Stimulated activated CD4-positive, alpha-beta T cell treated with anti-CD3 and anti-CD28 coated beads, Interleukin-4, amount 100 ng/mL, for 48 hours (primary cell): ENCODE data around the gene ACACA.
"Not testable (repeated sequence)": the region's sequence is repeated elsewhere in the genome, so short reads cannot be mapped to it uniquely, and the experiment has no call there.

ENCODE experiments used
- DNase-seq, 2 donors: peaks; one replicate each; pipeline ENCODE4 v3.0.0-alpha.2; 2020; ENCODE audit warnings: low read depth in 2 of 2

The ACACA gene

DNA sequence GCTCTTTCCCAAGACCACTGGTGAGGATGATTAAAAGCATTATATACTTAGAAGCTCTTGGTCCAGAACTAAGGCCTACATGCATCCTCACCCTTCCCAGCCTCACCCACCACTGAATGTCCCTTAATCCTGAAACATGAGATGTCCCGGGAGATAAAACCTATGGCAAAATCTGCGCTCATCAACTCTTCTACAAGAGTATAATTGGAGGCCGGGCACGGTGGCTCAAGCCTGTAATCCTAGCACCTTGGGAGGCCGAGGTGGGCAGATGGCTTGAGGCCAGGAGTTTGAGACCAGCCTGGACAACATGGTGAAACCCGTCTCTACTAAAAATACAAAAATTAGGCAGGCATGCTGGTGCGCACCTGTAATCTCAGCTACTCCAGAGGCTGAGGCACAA lies 13.3 kb downstream of the ACACA start:
- no peak for DNase-seq

DNA sequence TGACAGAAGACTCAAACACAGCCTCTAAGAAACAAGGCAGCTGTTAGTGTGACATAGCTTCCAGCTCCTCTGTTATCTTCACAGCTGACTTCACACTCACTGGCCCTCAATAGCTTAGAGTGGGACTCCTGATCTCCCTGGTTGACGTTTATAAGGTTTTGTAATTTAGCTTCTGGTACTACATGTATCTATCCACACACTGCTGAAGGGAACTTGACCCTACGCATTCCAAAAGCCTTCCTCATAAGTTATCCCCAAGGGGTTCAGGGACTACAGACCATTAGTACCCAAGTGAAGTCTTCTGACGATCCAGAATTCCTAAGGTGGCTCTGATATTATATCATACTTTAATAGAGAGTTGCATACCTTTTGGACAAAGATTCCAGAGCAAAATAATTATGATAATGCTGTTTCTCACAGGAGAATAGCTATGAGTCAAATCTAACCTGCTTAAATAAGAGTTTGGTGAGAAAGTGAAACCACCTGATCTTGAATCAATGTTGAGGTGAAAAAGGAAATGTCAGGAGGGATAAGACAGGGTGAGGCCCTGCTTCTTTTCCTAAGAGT lies 14.5 kb downstream of the ACACA start:
- no peak for DNase-seq

DNA sequence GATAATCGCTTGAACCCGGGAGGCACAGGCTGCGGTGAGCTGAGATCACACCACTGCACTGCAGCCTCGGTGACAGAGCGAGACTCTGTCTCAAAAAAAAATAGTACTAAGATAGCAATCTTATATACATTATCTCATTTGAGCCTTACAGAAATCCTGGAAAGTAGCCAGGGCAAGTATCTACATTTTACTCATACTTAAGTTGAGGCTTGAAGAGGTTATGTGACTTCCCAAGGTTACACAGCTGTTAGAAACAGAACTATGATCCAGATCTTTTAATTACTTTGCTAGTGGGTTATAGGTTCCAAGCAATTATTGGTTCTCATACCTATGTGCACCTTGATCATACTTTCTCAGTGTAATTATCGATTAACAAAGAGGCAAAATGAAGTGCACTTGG lies 15.5 kb downstream of the ACACA start:
- no peak for DNase-seq

DNA sequence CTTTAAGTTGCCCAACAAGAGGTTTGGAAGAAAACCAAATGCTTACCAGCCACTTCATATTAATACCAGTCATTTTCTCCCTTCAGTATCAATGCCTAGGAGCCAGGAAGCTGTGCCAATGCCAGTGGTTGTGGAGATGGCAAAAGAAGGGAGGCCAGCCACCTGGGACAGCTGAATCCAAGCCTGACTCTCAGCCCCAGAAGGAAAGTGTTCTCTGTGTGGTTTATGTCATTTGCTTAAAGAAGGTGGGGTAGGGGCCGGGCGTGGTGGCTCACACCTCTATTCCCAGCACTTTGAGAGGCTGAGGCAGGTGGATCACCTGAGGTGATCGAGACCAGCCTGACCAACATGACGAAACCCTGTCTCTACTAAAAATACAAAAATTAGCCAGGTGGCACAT lies 17.5 kb downstream of the ACACA start:
- no peak for DNase-seq

DNA sequence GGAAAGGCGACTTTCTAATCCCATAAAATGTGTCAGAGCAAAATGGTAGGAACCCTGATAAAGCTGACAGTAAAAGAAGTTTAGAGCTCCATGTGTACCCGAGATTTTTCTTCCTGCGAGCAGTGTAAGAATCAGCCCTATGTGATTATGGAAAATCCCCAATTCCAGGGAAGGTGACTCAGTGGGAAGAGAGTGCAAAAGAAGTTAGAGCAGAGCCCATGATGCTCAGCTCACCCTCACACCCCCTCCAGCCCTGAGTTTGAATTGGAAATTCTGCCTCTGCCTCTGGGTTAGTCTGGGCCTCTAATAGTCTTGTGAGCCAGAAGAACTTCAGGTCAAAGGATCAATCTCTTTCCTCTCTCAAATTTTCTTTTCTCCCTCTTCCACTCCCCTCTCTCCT lies 18.4 kb downstream of the ACACA start:
- no peak for DNase-seq

DNA sequence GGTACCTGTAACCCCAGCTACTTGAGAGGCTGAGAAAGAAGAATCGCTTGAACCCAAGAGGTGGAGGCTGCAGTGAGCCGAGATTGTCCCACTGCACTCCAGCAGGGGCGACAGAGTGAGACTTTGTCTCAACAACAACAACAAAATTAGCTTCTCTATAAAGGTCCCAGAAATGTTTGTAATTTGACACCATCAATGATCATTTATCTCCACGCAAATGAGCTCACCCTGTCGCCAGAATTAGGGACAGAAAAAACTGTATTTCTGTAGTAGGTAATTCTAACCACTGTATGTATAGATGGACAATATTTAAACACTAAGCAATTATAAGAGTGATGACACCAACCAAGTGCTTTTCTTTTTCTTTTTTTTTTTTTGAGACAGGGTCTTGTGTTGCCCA lies 20.2 kb downstream of the ACACA start:
- DNase-seq, result no peak

DNA sequence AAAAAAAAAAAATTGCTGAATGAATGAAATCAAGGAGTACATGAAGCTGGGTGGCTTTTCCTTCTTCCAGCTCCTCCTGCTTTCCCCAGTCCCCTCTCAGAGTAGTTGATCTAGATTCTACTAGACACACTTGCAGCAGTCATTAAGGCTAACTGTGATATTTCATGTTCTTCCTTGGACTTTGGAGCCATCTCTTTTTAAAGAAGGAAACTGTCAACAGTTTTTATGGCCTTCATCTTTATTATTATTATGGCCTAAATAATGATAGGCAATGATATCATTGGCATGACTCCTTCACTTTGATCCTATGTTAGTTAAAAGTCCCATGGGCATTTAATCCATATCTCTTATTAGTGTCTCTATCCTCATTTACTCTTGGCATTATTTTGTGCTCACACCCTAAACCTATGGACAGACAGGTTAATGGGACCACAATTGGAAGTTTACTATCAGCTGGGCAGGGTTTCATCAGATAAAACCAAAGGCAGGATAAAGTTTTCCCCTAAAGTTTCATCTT lies 21.1 kb downstream of the ACACA start:
- DNase-seq, result no peak

DNA sequence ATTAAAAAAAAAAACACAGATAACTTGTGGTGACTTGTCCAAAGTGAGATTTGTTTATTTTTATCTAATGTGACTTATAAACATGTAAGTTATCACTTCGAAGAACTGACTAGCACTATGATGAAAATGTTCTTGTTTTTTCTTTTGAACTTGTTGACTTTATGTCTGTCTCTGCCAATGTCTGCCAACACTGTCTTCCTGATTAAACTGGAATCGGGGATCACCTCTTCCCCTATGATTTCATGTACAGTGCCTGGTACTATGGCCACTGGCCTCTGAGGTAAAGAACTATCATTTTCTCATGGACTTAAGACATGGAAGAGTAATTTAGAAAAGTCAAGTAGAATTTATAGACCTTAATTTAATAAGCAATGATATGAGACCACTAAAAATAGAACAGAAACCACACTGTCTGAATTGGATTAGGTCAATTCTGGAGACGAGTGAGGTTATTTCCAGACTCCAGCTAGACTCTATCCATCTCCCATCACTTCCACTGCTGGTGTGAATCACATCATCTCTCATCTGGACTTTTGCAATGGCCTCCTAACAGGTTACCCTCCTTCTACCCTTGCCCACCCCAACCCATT lies 22.0 kb downstream of the ACACA start:
- no peak for DNase-seq

DNA sequence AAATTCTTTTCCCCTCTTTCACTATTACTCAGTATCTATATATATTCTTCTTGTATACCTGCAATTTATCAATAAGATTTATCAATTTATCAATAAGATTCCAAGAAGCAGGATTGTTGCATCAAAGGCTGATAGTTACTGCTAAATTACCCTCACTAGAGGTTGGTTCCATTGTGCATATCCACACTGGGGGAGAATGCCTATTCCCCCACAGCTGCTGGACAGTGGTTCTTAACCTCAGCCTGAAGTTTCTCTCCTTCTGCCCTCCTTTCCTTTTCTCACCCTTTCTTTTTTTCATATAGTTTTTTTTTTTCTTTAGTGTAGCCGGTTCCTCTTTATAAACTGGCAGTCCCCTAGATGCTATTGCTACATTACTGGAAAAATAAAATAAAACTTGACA lies 24.6 kb downstream of the ACACA start:
- no peak for DNase-seq

DNA sequence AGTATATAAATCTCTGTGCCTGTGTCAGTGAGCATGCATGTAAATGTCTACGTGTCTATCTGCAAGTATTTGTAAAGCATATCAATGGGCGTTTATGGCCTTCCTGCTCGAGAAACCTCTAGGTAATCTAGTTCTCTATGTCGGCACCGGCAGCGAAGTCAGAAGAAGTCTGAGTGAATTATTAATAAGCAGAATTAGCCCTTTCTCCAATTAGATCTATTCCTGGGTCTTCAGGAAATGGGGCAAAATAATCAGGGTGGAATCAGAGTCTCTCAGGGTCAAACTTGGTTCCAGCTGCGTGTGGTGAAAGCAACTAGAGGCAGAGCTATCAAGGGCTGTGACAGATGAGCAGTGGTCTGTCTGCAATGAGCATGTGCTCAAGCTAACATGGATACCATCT lies 30.9 kb downstream of the ACACA start, which contains the start of gene C17orf78:
Gene C17orf78 (plus strand): TSS at position 280 of the 400 bp plus-strand sequence. CDS start 108 bp downstream, at position 388.
- DNase-seq, result no peak

DNA sequence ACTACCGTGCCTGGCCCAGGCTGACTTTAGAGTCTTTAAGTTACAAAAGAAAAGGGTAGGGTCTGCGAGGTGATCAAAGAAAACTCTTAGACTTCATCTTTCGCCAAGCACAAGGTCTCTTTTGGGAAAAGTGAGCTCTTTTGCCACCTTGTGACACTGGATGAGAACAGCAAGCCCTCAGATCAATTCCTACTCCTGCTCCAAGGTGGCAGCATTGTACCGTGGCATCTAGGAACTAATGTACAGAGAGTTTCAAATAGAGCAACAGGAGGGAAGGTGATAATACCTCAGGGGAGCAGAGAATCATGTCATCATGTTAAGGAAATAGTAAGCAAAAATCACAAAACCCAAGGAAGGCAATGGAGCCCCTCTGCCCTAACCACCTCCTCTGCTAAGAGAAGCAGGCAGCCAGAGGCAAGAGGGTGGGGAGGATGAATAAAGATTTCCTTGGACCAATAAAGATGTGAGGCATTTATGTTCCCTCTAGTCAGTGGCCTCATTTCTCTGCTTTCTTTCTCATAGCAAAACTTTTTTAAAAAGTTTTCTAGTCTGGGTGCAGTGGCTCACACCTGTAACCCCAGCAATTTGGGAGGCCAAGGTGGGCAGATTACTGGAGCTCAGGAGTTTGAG lies 33.0 kb downstream of the ACACA start:
- DNase-seq, result peak; percentile 35 to 50

DNA sequence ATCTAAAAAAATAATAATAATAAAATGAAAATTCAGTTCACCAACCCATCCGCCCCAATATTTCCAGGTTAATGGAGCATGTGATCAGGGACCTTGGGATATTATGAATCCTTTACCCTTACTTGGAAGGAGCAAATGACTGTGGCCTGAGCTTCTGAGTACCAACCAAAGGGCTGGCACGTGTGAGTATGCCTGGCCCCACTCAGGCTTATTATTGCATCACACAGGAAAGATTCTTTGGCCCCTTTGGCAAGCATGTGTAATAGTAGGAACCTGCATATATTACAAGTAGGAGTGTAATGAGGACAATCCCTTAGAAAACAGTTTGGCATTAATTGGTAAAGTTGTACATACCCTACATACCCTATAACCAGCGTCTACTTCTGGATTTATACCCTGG lies 38.1 kb downstream of the ACACA start:
- no peak for DNase-seq

DNA sequence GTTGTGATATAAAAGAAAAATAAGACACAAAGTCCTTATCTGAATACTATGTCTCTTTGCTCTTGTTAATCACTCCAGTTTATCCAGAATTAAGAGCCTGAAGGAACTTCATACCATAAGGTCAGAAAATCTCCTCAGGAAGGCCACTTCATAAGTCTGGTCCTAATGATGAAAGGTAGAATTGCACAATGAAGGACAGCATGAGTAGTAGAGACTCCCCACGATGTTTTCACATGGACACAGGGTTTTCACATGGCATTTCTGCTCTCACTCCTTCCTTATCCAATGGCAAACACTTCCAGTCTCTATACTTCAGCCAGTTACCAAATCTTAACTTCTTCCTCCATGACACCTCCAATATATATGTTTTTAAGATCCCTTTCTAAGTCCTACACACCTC lies 41.0 kb downstream of the ACACA start:
- DNase-seq, result no peak

DNA sequence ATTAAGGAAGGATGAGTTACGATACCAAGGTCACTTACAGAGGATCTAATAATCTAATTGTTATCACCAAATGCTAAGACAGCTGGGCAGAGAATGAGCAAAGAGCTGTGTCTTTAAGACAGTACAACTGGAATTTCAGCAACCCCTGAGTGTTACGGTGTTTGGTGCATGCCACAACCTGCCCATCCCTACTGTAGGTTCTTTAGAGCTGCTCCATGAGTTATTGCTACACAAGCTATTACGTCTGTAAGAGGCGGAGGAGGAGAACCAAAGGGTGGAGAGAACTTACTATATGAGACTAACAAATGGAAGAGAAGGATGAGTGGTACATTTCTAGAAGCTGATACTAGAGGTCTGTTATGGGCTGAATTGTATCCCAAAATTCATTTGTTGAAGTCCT lies 45.1 kb downstream of the ACACA start:
- no peak for DNase-seq

DNA sequence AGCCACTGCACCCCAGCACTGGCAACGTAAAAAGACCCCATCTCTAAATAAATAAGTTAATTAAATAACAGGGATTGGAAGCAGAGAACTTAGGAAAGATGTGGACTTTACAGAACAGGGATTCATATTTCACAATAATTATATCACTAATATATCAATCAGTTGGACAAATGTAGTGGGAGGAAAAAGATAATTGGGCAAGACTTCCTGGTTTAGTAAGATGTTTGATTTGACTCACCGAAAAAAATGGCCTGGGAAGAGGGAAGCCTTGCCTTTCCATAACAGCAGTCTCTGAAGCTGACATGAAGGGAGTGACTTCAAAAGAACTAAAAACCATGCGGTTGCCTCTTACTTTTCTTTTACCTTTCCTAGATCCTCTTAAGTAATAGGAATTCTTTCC lies 46.0 kb downstream of the ACACA start:
- no peak for DNase-seq

DNA sequence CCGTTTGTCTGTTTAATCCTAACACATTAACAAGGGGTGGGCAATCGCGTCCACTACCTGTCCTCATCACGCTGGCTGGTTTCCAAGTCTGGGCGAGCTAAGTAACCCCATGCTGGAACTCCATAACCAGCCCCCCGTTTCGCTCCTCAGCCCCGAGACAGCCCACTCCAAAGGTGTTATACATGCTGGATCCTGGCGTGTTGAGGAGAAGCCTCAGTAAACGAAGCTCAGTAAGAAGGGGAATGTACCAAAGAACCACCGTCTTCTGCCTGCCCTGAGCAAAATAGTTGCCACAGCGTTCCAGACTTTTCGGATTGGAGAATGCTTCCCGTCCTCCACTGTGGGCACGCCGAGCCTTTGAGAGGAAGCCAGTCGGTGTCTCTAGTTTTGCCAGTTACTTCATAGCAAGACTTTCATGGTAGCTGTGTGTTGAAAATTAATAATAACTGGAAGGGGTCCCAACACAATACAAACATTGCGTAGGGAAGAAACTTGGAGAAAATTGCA lies 46.9 kb downstream of the ACACA start:
- no peak for DNase-seq

DNA sequence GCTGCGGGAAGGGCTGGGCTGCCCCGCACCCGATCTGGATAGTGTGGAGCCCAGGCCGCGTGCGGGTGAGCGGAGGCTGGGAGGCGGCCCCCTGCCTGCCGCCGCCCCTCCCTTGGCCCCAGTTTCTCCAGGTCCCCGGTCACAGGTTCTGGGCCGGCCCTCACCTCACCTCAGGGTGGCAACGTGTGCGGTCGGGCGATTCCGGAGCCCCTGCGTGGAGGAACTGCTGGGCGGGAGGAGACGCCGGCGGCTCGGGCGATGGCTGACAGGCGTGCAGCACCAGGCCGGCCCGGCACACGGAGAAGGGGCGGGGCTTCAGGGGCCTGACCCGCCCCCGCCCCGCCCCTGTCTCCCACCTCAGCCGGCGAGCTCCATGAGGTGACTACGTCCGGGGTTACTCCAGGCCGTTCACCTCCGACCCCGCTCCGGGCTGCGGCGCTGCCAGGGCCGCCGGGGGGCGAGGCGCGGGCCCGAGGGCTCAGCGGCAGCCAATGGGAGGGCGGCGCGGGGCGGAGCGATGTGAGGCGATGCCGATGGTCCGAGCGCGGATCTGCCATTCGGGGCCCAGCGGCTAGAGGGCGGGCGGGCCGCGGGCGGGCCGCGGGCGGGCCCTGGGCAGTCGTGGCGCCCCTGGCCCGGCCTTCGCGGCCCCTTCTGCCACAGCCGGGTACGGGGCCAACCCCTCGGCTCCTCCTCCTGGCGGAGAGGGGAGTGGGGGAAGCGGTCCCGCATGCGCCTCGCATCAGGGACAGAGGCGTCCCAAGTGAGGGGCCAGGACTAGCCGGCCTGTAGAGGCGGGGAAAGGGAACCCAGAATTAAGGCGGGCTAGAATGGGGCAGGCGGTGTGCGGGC lies 47.6 kb downstream of the ACACA start:
- peak; percentile 85 to 91 for DNase-seq

DNA sequence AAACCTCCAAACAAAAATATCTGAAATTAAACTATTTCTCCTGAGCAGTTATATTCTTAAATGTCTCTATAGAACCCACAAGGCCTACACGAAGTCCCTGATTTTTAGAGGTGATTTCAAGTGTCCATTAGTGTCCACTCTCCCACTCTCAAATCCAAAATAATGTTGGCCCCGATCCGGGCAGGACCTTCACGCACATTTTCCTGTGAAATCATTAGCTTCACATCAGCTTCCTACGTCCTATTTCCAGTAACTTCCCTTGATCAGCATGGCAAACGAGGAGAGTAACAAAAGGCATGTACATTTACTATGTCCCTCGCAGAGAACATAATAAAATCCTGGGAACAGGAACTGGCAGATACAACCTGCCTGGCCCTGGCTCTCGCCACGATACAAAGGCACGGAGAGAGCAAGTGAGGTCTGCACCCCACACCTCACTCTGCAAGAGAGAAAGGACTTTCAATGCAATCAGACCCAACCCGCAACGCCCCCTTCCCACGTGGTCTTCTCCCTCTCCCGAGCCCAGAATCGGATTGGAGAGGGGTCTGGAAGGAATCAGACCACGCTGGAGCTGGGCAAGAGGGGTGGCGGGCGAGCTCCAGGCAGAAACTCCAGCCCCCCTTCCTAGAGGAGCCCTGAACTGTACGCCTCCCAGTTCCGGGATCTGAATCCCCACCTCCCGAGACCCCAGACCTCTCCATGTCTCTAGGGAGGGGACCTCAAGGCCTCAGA lies 48.4 kb downstream of the ACACA start:
- peak; percentile 21 to 30 for DNase-seq

DNA sequence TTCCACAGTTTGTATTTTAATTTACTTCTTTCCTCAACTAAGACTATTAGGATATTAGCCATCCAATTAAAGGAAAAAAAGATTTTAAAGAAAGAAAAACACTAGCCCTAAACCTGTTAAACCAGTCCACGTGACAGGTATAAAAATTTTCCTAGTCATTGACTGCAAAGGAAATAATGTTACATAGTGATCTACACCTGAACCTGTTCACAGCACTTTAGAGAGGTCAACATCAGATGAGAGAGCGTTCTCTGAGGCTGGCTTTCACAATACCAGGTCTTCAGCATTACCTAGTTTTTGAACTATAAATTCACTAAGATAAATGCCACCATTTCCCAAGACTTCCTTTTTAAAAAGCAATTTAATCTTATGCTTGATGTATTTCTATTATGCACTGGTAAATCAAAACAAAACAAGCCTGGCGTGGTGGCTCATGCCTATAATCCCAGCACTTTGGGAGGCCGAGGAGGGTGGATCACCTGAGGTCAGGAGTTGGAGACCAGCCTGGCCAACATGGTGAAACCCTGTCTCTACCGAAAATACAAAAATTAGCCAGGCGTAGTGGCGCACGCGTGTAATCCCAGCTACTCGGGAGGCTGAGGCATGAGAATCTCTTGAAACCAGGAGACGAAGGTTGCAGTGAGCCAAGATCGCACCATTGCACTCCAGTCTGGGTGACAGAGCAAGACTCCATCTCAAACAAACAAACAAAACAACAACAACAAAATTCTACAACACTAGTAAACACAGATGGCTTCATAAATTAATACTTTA lies 49.7 kb downstream of the ACACA start:
- not testable (repeated sequence) for DNase-seq

DNA sequence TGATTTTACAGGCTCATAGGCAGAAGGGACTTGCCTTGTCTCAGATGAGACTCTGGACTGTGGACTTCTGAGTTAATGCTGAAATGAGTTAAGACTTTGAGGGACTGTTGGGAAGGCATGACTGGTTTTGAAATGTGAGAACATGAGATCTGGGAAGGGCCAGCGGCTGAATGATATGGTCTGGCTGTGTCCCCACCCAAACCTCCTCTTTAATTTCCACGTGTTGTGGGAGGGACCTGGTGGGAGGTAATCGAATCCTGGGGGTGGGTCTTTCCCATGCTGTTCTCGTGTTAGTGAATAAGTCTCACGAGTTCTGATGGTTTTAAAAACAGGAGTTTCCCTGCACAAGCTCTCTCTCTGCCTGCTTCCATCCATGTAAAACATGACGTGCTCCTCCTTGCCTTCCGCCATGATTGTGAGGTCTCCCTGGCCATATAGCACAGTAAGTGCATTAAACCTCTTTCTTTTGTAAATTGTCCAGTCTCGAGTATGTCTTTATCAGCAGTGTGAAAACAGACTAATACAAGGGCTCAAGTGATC lies 59.7 kb downstream of the ACACA start:
- DNase-seq, result not testable (repeated sequence)
